ENCODE measurements around the gene TLE6.
A peak's percentile ranks its signal among the peaks of the same experiment; 100 is the strongest.
"Not testable (repeated sequence)": the region's sequence is repeated elsewhere in the genome, so short reads cannot be mapped to it uniquely, and the experiment has no call there.

Gene TLE6

GRCh38 chr19:2977001-2977745 is at the start of gene TLE6:
TSS of gene TLE6 (plus strand) at chr19:2977564. CDS start at chr19:2978234, 670 bp downstream.
- DNase-seq (ENCODE audit: low spot score) = peak; percentile 41

- DNase-seq (ENCODE audit: low spot score) = no peak
These were observed 43.9 kb upstream of the TLE6 start for GRCh38 chr19:2933490-2933910.

GRCh38 chr19:2935863-2936262 is 41.5 kb upstream of the TLE6 start:
- not testable (repeated sequence) for DNase-seq (ENCODE audit: low spot score)

GRCh38 chr19:2942928-2943640 is 34.3 kb upstream of the TLE6 start:
- no peak for DNase-seq (ENCODE audit: low spot score)

GRCh38 chr19:2944403-2944774 is 33.0 kb upstream of the TLE6 start:
- no peak for DNase-seq (ENCODE audit: low spot score)

- peak; percentile 89 for DNase-seq (ENCODE audit: low spot score)
These were observed 32.4 kb upstream of the TLE6 start, which contains the start of gene ZNF77 for GRCh38 chr19:2944775-2945574. TSS of gene ZNF77 (minus strand) at chr19:2944971. CDS start at chr19:2944840, 131 bp downstream.

GRCh38 chr19:2945575-2946184 is 31.7 kb upstream of the TLE6 start:
- DNase-seq (ENCODE audit: low spot score) = no peak

GRCh38 chr19:2949939-2950285 is 27.5 kb upstream of the TLE6 start:
- DNase-seq (ENCODE audit: low spot score) = peak; percentile 60

- DNase-seq (ENCODE audit: low spot score) = peak; percentile 99
These were observed 26.9 kb upstream of the TLE6 start for GRCh38 chr19:2950286-2951124.

GRCh38 chr19:2952953-2953481 is 24.3 kb upstream of the TLE6 start:
- DNase-seq (ENCODE audit: low spot score) = no peak

- DNase-seq (ENCODE audit: low spot score) = no peak
These were observed 20.2 kb upstream of the TLE6 start for GRCh38 chr19:2957160-2957559.

- DNase-seq (ENCODE audit: low spot score) = no peak
These were observed 17.2 kb upstream of the TLE6 start for GRCh38 chr19:2960120-2960519.

- peak; percentile 70 for DNase-seq (ENCODE audit: low spot score)
These were observed 15.2 kb upstream of the TLE6 start for GRCh38 chr19:2962018-2962670.

GRCh38 chr19:2963122-2963521 is 14.2 kb upstream of the TLE6 start:
- DNase-seq (ENCODE audit: low spot score) = no peak

GRCh38 chr19:2963631-2964030 is 13.7 kb upstream of the TLE6 start:
- not testable (repeated sequence) for DNase-seq (ENCODE audit: low spot score)

- no peak for DNase-seq (ENCODE audit: low spot score)
These were observed 12.5 kb upstream of the TLE6 start for GRCh38 chr19:2964874-2965273.

GRCh38 chr19:2967972-2968371 is 9.4 kb upstream of the TLE6 start:
- DNase-seq (ENCODE audit: low spot score) = no peak

GRCh38 chr19:2969104-2969504 is 8.3 kb upstream of the TLE6 start:
- no peak for DNase-seq (ENCODE audit: low spot score)

GRCh38 chr19:2970201-2970835 is 7.0 kb upstream of the TLE6 start:
- DNase-seq (ENCODE audit: low spot score) = no peak

GRCh38 chr19:2973229-2973628 is 4.1 kb upstream of the TLE6 start:
- DNase-seq (ENCODE audit: low spot score) = no peak
